AG09319 (cell line): Measurements from ENCODE around the gene CPSF4L.
"Not testable (repeated sequence)": the region's sequence is repeated elsewhere in the genome, so short reads cannot be mapped to it uniquely, and the experiment has no call there.

ENCODE experiments used
- DNase-seq: peaks from one replicate; pipeline ENCODE4 v3.0.0-alpha.2; 2010; ENCODE audit warnings: low read depth; ENCODE audit errors: extremely low read depth
- CTCF ChIP-seq: IDR thresholded peaks from 2 replicates; pipeline ENCODE4 v1.5.1; 2011; ENCODE audit warnings: low read depth, mild to moderate bottlenecking, inconsistent platforms, low read length, moderate library complexity

Gene CPSF4L

GRCh38 chr17:73265646-73266640, 4.3 kb upstream of the CPSF4L start:
- no peak for DNase-seq
- TF ChIP-seq CTCF = no peak

- DNase-seq = not testable (repeated sequence)
These were observed 2.8 kb upstream of the CPSF4L start for GRCh38 chr17:73264448-73264847.

- TF ChIP-seq CTCF = no peak
- no peak for DNase-seq
These were observed 1.3 kb upstream of the CPSF4L start for GRCh38 chr17:73262676-73263642.

- no peak for DNase-seq
These were observed 434 bp upstream of the CPSF4L start for GRCh38 chr17:73261952-73262675.

GRCh38 chr17:73257516-73257915, 4.2 kb downstream of the CPSF4L start:
- no peak for TF ChIP-seq CTCF
- no peak for DNase-seq

More at GRCh38 chr17:73261952-73262675, 434 bp upstream of the CPSF4L start:
- TF ChIP-seq CTCF = no peak

- no peak for DNase-seq
- no peak for TF ChIP-seq CTCF
These were observed 5.5 kb downstream of the CPSF4L start for GRCh38 chr17:73256220-73256619.

GRCh38 chr17:73255671-73256181, 6.0 kb downstream of the CPSF4L start:
- no peak for DNase-seq
- peak; percentile 99 for TF ChIP-seq CTCF
